Smooth muscle cell of the brain vasculature (primary cell): ENCODE measurements around the gene AHCYL1.

Source experiments
- DNase-seq: peaks from one replicate; pipeline ENCODE4 v3.0.0-alpha.2; 2012; ENCODE audit warnings: low read depth, low spot score

The AHCYL1 gene

DNA sequence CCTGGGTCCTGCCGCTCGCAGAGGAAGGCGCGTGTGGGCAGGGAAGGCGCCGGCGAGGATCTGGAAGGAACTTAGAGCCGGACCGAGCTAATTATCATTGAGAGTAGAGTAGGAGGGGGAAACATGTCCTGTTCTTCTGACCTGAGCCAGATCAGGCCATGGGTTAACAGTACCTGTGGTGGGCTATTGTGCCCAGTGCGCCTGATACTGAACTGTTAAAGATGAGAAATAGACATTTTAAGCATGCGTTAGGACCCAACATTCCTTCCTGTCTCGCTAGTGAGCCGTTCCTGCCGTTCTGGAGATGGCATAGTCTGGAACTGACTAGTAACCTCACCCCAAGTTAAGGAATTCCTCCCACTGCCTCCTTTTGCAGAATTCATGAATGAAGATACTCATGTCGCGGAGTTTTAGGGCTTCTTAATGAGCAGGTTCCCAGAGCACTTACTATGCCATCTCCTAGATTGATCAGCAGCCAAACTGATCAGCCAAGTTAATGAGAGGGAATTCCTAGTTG, 50.7 kb downstream of the AHCYL1 start:
- no peak for DNase-seq

DNA sequence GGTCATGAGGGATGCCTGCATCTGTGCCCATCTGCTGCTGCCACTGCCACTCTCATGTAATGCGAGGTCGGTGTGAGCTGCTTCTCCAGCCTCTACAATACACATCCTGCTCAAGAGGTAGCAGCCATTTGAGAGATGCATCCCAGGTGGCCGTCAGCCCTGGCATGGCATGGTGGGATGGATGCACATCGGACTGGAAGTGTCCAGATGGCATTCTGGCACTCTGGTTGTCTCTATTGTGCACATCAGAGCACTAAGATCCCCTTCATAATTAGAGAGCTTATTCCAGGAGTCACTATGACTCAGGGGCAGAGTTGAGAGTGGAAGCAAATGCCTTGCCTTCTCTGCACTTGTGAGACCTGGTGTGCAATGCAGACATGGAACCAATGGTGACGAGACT, 53.7 kb downstream of the AHCYL1 start:
- no peak for DNase-seq

DNA sequence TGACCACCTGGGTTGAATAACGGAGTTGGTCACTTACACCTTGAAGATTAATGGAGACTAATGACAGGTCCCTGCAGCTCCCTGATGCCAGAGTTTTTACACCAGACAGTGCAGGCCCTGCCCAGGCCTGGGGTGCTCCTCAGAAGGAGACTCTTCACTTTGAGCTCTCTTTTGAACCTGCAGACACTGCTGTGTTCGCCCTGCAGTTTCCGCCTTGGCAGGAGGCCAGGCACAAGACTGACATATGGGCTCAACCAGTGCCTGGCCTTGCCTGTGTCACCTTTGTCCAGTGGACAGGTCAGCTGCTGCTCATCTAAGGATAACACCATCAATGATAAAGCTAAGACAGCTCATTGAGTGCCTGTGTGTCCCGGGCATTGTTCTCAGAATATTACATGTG, 55.1 kb downstream of the AHCYL1 start:
- DNase-seq: no peak

- DNase-seq: no peak
Observed at GRCh38 chr1:110040548-110040947, 56.0 kb downstream of the AHCYL1 start.

GRCh38 chr1:110043016-110043415, 58.5 kb downstream of the AHCYL1 start:
- DNase-seq: no peak

- no peak for DNase-seq
Observed at GRCh38 chr1:110047463-110047862, 62.9 kb downstream of the AHCYL1 start.

DNA sequence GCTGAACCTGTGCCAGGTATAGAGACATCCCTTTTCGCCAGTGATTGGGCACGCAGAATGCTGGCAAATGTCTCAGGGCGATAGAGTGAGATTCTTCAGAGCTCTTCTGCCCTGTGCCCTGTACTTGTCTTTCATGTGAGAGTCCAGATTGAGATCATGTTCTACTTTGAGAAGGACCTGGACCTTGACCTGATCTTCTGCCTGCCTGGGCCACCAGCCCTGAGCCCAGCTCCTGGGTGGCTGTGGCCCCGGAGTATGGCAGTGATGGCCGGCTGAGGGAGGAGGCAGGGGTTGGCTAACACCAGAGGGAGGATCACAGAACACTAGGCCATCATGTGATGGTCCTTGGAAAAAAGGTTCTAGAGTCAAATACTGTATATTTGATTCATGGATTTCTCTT, 63.7 kb downstream of the AHCYL1 start:
- no peak for DNase-seq

DNA sequence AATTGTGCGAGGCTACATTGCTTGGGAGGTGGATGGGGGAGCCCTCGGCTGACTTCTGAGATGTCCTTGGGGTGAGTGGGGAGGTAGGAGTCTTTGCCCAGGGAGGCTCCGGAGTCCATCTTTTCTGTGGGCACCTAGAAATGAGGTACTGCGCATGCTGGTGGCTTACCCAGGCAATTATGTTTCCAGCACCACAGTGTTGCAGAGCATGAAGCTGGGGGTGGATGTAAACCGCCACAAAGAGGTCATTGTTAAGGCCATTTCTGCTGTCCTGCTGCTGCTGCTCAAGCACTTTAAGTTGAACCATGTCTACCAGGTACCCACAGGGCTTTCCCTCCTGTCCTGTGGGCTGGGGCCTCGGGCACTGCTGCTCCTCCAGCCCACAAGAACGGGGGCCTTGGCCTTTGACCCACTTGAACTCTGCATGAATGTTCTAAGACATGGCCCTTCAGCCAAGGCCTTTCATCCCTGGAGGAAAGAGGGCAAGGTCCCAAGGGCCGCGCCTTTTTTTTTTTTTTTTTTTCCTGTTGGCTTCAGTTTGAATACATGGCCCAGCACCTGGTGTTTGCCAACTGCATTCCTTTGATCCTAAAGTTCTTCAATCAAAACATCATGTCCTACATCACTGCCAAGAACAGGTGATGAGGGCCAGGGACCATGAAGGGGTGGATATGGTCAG, 64.5 kb downstream of the AHCYL1 start:
- DNase-seq: no peak

GRCh38 chr1:110049801-110050601, 65.4 kb downstream of the AHCYL1 start:
- no peak for DNase-seq

DNA sequence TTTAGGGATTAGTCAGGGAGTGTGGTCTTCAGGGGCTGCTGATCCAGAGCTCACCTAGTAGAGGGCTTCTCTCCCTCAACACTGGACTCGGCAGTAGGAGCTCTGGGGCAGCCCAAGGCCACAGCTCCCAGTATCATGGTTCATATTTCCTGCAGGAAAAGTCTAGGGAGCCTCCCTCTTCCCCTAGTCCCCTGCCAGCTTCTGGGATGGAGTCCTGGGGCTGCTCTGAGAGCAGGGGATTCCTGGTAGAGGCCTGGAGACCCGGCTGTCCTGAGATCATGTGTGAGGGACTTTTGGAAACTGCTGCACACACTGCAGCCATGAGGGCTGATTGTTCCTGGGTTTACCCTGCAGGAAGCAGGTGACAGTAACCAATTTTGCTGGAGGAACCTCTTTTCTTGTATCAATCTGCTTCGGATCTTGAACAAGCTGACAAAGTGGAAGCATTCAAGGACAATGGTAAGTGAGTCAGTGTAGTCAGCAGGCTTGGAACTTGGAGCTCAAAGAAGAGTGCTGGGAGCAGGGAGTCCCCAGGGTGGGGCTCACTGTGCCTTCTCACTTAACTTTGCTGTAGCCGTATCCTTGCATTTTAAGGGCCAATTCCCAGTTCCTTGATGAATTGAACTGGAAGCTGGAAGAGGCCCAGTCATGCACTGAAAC, 66.2 kb downstream of the AHCYL1 start:
- no peak for DNase-seq

GRCh38 chr1:110051262-110051648, 66.7 kb downstream of the AHCYL1 start:
- DNase-seq: no peak

DNA sequence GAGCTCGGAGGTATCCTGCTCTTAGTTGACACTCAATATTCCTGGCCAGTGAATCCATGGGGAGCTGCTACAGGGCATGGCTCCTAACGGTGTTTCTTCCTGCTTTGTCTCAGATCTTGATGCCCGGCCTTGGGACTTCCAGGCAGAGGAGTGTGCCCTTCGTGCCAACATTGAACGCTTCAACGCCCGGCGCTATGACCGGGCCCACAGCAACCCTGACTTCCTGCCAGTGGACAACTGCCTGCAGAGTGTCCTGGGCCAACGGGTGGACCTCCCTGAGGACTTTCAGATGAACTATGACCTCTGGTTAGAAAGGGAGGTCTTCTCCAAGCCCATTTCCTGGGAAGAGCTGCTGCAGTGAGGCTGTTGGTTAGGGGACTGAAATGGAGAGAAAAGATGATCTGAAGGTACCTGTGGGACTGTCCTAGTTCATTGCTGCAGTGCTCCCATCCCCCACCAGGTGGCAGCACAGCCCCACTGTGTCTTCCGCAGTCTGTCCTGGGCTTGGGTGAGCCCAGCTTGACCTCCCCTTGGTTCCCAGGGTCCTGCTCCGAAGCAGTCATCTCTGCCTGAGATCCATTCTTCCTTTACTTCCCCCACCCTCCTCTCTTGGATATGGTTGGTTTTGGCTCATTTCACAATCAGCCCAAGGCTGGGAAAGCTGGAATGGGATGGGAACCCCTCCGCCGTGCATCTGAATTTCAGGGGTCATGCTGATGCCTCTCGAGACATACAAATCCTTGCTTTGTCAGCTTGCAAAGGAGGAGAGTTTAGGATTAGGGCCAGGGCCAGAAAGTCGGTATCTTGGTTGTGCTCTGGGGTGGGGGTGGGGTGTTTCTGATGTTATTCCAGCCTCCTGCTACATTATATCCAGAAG, 69.2 kb downstream of the AHCYL1 start:
- DNase-seq: no peak

DNA sequence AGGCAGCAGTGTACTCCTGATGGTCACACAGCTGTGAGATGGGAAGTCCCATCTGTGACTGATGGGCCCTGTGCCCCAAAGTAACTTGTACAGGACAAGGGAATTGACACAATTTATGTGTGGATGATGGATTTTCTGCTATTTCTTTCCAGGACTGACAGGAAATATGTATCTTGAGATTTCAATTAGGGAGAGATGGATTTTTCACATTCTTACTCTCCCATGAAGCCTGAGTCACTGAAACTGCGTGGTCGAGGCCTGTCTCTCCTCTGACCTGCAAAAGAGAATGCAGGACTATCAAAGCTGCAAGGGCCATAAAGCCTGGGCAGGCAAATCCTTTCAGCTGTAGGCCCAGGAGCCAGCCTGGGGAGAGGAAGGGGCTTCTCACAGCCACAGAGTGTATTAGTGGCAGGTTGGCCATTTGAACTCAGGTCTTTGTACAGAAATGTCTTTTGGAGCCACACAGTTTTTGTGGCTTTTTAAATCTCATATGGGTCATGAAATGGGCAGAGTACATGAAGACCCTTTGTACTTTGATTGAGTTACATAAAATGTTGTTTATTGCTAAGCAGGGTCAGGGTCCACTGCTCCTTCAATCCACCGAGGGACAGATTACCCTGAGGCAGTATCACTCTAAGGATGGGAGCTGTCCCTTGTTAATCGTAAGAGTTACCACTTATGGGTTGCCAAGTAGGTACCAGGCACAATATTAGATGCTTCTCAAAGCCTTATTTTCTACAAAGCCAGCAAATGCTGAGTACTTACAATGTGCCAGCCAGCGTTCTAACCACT, 71.1 kb downstream of the AHCYL1 start:
- DNase-seq: no peak

DNA sequence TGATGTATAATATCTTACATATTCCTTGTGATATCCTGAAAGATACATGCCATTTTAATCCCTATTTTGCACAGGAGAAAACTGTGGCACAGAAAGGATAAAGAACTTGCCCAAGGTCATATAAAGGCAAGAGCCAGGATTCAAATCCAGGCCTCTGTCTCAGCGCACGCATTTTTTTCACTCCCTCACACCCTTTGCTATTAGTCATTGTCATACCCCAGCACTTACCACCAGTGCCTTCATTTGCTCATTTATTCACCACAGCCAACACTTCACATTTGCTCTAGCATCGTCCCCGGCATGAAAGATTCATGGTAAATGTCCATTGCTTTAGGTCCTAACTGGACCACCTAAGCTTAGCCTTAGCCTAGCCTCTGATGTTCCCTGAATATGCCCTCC, 71.7 kb downstream of the AHCYL1 start:
- DNase-seq: no peak

DNA sequence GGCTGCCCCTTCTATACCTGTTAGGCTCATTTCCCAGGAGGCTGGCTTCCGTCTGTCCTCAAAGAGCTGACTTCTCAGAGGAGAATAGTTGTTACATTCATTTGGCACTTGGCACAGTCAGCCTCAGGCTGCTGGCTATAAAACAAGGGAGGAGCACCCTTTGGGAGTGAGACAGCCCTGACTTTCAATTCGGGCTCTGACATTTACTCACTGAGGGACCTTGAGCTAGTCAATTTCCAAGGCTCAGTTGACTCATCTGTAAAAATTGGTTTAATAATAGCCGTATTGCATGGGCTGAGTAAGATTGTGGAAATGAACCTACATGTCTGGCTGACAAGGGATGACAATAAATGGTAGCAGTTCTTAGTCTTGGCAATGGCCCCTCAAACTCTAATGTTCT, 72.2 kb downstream of the AHCYL1 start:
- DNase-seq: no peak

DNA sequence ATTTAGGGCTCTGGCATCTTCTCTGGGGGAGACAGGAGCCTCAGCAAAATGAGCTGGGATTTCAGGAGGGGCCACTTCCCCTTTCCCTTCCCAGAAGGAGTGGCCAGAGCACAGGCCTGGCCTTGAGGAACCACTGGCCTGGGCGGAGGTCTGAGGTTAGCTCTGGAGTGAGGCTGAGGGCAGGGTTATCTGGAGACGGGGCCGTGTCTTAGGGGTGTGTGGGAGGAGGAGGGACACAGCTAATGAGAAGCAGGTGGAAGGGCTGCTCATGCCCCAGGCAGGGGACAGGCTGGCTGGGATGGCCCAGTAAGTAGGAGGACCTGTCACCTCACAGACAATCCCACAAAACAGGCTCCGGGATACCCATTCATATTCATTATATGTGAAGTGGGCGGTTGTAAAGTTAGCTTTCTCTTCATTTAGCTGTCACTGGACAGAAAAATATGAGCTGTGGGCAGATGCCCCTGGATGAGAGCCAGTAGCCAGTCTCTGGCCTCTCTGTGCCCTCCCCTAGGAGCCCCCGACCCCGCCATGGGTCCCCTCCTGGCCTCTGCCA, 73.5 kb downstream of the AHCYL1 start:
- no peak for DNase-seq

DNA sequence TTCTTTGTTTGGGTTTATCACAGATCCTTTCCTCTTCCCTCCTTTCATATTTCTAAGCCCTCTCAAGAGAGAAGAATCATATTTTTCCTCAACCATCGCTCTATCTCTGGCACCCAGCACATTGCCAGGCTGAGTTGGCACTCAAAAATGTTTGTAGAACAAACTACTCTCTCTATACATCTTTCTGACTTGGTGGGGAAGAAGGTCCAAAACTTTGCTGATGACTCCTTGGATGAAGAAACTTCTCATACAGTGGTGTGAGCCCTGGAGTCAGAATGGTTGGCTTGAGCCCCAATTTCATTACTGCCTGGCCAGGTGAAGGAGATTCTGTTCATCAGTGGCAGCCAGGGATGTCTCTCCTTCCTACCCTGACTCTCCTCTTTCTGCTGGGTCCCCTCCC, 74.0 kb downstream of the AHCYL1 start:
- DNase-seq: no peak

- no peak for DNase-seq
Observed at GRCh38 chr1:110059133-110059863, 74.7 kb downstream of the AHCYL1 start.

DNA sequence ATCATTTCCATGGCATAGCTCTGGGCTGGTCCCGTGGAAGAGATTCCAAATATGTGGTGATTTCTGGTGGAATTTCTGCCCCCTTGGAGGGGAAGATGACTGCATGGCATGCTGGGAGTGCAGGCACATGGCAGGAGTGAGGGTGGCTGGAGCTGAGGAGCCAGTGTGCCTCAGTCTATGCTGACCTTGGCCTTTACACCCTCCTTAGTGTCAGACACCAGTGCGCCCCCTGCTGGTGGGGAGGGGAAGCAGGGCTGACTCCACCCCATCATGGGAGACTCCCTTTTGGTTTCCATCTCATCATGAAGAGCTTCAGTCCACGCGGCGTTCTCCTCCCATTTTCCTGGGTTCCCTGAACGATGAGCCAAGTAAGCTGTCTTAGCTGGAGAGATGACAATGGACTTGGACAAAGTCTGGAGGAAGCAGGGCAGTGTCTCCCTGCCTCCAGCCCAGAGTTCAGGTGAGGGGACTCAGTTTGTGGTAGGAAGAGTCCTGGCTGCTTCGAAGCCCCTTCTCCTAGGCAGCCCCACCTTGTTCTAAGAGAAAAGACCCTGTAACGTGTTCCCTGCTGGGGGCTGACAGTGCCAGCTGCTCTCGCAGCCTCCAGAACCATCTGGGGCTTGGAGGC, 75.6 kb downstream of the AHCYL1 start:
- DNase-seq: no peak
